ENCODE data around the gene IL22RA1. TPM values are rescaled to one million over a fixed set of nuclear protein-coding genes. Genes with fewer than 3 reads are reported as not detected.

IL22RA1 gene
- polyA plus RNA-seq, 1 donor, result not detected

DNA sequence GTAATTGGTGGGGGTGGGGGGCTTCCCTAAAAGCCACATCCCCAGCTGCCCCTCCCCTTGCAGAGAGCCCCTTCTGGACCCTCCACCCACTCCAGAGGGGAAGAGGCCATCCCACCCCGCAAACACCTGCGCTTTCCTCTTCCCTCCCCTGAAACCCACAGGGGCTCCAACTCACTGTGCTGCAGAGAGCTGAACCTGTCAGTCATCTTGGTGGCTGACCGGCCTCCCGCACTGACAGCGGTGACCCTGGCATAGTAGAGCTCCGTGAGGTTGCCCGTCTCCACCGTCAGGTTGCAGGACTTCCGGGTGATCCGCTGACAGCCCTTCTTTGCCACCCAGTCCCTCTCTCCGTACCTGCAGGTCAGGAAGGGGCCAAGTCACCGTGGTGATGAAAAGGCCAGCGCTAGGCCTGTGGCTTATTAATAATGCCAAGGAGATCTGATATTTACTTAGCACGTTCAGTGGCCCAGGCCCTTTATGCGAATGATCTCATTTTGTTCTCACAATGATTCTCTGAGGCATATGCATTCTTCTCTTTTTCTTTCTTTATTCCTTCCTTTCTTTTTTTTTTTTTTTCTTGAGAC is 5.9 kb downstream of the IL22RA1 start:
- no peak for DNase-seq (ENCODE audit: low read depth)

DNA sequence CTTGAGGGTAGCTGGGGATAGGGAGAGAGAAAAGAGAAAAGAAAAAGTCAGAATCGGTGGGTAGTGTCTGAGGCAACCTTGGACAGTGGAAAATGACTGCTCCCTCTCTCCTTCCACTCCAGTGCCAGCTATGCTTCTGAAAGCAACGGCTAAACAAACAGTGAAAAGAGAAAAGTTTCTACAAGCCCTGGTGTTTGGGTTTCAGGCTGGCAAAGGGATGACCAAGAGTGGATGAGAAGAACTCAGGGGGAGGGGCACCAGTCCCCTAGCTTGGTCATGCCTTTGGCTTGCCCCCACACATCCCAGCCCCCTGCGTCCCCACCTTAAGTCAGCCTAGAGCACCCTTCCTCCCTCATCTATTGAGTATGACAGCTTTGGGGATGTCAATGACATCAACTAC is 8.6 kb downstream of the IL22RA1 start:
- no peak for DNase-seq (ENCODE audit: low read depth)

DNA sequence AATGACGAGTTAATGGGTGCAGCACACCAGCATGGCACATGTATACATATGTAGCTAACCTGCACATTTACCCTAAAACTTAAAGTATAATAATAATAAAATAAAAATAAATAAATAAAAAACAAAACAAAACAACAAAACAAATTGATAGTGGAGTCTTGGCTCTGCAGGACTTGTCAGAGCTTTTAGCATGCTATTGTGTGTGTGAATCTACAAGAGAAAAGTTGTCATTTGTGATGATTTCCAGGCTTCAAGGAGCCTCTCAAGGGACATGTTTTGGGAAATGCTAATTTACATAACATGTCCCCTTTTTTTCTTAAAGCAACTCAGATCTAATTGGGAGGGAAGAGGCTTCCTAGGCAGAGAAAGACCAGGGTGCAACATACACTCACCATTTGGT is 9.1 kb downstream of the IL22RA1 start:
- no peak for DNase-seq (ENCODE audit: low read depth)

DNA sequence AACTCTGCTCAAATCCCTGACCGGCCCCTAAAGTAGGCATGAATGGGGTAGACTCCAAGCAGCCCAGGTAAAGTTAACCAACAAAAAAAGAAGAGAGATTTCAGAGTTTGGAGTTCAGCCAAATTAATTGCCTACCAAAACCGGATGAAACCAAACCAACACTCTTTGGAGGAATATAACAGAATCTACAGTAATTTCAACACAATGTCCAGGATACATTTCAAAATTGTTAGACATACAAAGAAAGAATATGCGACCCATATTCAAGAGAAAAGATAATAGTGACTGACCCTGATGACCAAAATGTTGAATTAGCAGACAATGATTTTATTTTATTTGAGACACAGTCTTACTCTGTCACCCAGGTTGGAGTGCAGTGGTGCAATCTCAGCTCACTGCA is 12.6 kb downstream of the IL22RA1 start:
- DNase-seq (ENCODE audit: low read depth), result no peak

DNA sequence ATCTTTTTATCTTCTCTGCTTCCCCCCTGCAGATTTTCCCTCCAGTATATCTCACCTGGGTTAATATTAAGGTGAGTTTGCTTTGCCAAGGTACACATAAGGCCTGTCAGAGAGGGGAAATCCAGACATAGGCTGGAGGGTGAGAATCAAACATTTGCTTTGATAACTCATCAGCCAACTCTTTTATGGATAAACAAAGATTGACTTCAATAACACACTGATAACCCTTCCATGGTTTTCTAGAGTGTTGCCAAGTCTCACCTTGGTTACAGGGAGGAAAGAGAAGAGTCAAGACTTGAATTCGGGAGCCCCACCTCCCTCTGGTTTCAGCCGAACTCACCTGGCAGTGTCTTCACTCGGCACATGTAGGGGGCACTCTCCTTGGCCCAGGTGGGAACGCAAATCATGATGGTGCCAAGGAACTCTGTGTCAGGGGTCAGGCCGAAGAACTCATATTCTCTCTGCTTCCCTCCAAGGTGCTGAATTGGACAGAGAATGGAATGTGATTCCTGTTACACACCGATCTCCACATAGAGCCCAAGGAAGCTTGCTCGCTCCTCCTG is 15.1 kb downstream of the IL22RA1 start:
- no peak for DNase-seq (ENCODE audit: low read depth)

DNA sequence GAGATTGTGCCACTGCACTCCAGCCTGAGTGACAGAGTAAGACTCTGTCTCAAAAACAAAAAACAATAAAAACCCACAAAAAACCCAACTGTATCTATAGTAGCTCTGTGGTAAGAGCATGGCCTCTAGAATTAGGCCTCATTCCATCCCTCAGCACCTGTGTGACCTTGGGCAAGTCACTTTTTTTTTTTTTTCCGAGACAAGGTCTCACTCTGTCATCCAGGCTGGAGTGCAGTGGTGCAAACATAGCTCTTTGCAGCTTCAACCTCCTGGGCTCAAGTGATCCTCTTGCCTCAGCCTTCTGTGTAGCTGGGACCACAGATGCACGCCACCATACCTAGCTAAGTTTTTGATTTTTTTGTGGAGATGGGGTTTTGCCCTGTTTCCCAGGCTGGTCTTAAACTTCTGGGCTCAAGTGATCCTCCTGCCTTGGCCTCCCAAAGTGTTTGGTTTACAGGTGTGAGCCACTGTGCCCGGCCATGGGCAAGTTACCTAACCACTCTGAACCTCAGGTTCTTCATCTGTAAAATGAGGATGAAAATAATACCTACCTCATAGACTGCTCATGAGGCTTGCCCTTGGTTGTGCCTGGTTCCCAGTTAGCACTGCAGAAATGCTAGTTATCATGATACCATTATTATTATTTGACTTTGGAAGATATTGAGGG is 15.7 kb downstream of the IL22RA1 start:
- no peak for DNase-seq (ENCODE audit: low read depth)

DNA sequence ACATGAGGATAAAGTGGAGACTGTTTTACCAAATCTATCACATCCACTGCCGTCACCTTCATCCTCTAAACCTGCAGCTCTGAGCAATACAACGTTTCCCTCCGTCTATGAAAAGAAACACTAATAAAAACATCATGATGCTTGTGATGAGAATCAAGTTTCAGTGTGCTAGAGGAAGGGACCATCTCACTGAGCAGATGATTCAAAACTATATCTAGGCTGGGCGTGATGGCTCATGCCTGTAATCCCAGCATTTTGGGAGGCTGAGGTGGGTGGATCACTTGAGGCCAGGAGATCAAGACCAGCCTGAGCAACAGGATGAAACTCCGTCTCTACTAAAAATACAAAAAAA is 16.3 kb downstream of the IL22RA1 start:
- DNase-seq (ENCODE audit: low read depth), result no peak

DNA sequence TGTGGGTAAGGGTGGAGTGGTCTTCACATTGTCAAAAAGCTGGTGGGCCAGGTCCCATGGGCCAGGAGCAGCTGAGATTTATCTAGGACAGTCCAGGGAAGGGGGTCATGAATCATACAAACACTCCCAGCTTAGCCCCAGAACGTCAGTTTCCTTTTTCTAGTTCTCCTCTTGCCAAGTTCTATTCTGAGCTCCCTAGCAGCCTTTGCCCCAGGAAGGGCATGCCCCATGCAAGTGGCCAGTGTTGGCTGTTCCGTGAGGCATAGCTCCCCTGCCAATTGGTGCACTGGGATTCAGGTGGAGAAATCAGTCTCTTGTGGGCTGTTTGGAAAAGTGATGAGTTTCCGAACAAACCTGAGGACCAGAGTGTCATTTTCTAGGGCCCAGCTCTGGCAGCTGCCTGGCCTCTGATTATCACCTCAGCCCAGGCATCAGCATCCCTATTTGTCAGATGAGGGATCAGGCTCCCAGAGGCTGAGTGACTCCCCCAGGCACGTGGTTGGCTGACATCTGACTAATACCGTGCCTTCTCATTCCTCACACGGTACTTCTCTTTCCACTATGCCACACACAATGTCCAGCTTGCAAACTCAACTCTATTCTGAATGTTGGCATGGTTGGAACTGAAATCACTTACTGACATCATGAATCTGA is 16.8 kb downstream of the IL22RA1 start:
- DNase-seq (ENCODE audit: low read depth), result no peak

DNA sequence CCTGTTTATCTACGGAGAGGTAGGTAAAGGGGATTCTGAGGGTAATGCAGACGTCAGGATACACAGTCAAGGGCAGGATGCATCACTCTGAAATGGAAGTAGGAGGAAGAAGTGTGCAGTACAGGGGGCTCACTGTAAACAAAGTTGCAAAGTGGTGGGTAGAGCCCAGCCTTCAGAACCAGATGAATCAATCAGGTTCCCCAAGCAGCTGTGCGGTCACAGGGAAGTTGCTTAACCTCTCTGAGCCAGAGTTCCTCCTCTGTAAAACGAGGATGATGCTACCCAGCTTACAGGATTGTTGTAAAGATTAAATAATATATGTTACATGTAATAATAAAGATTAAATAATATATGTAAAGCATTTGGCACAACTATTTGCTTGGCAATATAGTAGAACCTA is 17.5 kb downstream of the IL22RA1 start:
- no peak for DNase-seq (ENCODE audit: low read depth)

DNA sequence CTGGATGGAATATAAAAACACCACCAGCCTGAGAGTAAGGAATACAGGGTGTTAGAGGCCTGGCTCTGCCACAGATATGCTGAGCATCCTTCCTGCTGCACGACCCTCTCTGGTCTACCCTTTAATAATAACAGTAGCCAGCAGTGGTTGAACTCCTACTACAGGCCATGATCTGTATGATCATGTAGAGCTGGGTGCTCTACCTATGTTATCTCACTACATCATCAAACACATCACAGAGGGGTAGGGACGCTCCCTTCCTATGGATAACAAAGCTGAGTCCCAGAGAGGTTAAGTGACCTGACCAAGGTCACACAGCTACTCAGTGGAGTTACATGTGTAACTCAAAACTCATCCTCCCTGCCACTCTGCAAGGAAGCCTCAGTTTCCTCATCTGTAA is 18.0 kb downstream of the IL22RA1 start:
- no peak for DNase-seq (ENCODE audit: low read depth)

DNA sequence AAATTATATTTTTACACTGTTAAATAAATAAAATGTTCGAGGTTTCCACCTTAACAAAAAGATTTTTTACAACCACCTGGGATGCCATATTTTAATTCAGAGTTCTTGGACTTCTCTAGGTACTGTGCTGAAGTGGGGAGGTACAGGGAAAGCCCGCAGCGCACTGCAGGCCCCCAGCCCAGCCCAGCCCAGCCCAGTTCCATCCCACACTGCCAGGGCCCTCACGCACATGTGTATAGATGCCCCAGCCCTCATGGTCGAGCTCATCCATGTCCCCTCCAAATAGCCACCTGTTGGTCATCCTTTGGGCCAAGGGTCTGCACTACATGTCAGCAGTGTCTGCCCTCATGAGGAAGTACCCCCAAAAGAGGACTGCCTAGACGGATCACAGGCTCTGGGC is 19.3 kb downstream of the IL22RA1 start:
- no peak for DNase-seq (ENCODE audit: low read depth)

DNA sequence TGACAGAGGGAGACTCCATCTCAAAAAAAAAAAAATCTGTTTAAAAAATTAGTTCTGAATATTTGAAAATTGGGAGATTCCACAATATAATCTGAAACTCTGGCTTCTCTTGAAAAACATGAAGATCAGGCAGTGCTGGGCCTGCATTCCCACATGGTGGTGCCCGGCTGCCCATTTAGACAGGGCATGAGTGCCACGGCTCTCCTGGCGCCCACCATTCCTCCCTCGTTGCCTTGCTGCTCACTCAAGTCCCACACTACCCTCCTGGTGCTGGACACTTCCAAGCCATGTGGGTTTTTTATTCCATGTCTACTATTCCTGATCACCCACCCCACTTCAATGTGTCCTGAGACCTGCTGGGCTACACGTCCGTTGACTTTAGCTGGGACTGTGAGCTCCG is 20.2 kb downstream of the IL22RA1 start:
- no peak for DNase-seq (ENCODE audit: low read depth)

DNA sequence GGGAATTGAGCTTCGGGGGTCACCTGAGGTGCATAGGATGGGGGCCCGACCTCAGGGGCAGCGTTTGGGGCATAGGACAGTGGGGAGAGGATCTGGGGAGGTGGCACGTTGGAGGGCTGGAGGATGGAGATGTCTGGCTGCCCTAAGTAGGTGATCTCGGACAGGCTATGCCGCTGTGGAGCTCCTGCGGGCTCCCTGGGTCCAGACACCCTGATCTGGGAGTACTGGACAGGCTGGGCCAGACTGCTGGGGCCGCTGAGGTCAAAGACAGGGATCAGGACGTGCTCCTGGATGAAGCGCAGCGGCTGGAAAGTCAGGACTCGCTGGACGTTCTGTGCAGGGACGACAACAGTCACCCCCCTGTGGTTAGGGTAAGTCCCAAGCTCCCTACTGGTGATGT is 21.5 kb downstream of the IL22RA1 start:
- no peak for DNase-seq (ENCODE audit: low read depth)

DNA sequence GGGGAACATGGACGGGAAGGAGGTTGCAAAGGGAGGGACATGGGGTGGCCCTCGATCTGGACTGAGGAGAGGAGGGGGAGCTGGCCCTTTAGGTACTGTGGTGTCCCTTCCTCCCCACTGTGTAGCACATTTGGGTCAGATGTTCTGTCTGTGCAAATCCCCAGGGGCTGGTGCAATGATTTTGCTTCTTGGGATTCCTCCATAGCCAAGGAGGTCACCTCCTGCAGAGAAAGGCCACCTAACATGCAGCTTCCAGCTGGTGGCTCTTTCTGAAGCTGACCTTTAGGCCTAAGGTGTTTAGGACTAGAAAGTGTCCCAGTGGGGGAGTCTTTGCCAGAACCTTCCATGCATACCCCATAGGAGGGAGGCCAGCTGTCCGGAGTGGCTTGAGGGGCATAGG is 22.0 kb downstream of the IL22RA1 start:
- no peak for DNase-seq (ENCODE audit: low read depth)

DNA sequence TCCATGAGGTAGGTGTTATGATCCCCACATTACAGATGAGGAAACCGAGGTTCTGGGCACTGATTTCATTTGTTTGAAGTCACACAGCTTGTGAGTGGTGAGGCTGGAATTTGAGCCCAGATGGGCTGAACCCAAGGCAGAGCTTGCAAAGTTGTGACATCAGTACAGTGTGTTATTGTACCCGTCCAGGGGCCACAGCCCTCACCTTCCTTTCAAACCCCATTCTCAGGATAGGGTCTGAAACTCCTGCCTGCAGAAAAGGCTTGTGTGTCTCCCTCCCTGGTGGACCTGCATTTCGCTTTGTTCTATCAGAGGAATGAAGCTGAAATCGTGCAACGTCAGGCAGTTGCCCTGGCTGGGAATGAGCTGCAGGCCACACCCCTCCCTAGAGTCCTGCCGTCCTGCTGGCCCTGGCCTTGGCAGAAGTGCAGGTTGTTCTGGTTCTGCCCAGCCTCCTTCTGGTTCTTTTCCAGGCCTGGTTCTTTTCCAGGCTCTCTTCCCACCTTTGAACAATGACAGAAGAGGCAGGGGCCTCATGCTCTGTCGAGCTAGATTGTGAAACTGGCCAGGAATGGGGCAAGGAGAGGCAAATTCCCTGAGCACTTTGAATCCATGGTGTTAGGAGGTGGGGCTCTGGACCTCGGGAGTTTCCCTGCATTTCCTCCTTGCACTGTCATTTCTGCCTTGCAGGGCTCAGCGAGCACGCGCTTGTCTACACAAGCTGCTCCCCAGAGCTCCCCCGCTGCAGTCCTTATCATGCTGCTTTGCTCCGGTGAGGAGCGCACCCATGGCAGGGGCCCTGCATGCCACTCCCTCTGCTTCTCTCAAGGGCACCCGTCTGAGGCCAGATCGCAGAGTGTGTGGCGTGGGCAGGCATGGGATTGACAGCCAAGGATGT is 22.8 kb downstream of the IL22RA1 start:
- DNase-seq (ENCODE audit: low read depth), result no peak

DNA sequence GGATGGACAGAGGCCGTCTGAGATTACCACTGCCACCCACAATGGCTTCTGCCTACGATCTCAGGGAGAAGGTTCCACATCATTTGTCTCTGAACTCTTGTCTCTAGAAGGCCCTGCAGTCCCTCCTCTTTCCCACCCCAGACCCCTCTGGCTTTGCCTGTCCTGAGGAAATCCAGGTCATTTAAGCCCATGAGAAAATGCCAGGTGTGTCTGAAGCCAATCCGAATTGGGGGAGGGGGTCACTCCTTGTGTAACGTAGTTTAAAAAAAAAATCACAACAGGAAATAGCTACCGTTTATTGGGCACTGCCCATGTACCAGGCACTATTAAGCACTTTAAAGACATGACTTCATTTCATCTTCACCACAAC is 23.5 kb downstream of the IL22RA1 start:
- DNase-seq (ENCODE audit: low read depth), result no peak

DNA sequence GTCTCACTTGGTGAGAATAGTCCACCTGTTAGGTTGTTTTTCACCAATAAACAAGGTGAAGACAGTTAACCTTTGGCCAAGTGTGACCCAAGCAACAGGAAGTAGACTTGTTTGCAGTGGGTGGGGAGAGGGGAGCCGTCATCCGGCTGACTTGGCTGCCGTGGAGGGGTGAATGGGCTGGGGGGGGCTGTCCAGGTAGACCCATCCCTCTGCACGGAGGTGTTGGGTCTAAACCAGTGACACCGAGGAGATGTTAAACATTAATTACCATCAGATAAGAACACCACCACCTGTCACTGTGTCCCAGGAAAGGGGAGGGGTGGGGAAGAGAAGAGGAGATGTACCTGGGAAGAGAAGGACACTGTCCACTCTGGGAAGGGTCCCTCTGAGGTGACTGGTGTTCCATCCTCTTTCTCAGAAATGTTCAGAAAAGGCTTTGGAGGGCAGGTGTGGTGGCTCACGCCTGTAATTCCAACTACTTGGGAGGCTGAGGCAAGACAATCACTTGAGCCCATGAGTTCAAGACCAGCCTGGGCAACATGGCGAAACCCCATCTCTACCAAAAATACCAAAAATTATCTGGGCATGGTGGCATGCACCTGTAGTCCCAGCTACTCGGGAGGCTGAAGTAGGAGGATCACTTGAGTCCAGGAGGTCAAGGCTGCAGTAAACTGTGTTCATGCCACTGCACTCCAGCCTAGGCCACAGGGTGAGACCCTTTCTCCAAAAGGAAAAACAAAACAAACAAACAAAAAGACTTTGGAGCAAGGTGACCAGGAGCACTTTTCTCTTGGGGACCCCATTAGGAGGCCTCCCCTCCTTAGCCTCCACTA is 24.3 kb downstream of the IL22RA1 start:
- DNase-seq (ENCODE audit: low read depth), result no peak

DNA sequence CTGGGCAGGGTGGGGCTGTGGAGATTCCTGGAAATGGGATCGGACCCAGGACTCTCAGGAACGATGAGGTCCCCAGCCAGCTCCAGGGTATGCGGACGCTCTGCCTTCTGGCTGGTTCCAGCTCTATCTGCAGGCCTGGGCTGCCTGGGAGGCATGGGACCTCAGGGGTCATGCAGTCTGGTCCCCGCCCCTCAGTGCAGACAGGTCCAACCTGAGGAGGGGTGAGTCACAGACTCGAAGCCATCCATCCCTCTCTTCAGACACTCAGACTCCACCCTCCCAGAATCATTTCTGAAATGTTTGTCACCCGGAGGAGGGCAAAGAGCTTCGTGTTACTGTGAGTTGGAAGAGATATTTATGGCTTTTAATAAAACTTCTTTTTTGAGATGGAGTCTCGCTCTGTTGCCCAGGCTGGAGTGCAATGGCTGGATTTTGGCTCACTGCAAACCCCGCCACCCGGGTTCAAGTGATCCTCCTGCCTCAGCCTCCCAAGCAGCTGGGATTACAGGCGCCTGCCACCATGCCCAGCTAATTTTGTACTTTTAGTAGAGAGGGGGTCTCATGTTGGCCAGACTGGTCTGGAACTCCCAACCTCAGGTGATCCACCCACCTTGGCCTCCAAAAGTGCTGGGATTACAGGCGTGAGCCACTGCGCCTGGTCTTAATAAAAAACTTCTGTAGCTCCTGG is 25.1 kb downstream of the IL22RA1 start:
- DNase-seq (ENCODE audit: low read depth), result no peak

DNA sequence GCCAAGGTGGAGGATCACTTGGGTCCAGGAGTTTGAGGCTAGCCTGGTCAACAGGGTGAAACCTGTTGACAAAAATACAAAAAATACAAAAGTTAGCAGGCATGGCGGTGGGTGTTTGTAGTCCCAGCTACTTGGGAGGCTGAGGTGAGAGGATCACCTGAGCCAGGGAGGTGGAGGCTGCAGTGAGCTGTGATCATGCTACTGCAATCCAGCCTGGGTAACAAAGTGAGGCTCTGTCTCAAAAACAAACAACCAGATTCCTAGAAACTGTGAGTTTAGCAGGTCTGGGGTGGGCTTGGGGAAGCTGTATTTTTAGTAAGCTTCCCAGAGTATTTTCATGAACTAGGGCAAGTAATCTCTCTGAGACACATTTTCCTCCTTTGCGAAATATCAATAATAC is 25.8 kb downstream of the IL22RA1 start:
- no peak for DNase-seq (ENCODE audit: low read depth)

DNA sequence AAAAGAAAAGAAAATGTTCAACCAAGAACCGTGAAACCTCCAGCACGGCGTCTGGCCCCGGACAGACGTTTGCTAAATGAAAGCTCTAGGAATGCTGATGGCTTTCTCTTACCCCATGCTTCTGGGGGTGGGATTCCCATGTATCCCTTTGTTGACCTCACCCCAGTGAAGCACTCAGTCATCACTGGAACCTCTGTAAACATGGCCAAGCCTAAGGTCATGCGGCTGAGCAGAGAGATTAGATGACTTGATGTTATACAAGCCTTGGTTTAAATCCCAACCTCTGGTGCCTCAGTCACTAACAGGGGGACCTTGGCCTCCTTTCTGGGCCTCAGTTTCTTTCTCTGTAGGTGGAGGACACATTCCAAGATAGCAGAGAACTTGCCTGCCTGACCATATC is 28.2 kb downstream of the IL22RA1 start:
- no peak for DNase-seq (ENCODE audit: low read depth)

DNA sequence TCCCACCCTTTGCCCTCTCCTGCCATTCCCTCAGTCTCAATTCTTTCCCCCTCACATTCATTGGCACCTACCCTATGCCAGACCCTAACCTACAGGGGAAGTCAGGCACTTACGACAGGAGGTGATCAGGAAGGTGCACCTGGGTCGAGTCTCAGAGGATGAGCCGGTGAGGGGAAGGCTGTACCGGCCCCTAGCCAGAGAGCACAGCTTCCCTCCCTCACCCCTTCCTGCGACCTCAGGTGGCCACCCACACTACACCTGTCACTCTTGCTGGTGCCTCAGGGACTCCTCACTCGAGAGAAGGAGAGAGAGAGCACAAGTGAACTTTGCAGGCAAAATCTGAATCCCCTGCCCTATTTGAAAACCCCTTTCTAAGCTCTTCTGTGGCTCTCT is 29.3 kb downstream of the IL22RA1 start:
- no peak for DNase-seq (ENCODE audit: low read depth)
